ENCODE data around the gene SST.

Gene SST

GRCh38 chr3:187695449-187695848 is 25.3 kb upstream of the SST start:
- no peak for TF ChIP-seq CTCF (IDR thresholded peaks at IDR 0.05)

GRCh38 chr3:187694801-187695200 is 24.6 kb upstream of the SST start:
- no peak for TF ChIP-seq CTCF (IDR thresholded peaks at IDR 0.05)

- TF ChIP-seq CTCF (IDR thresholded peaks at IDR 0.05): no peak
Observed at GRCh38 chr3:187693431-187693830, 23.2 kb upstream of the SST start.

GRCh38 chr3:187689984-187690383 is 19.8 kb upstream of the SST start:
- no peak for TF ChIP-seq CTCF (IDR thresholded peaks at IDR 0.05)

- TF ChIP-seq CTCF (IDR thresholded peaks at IDR 0.05): no peak
Observed at GRCh38 chr3:187686621-187687273, 16.6 kb upstream of the SST start.

- no peak for TF ChIP-seq CTCF (IDR thresholded peaks at IDR 0.05)
Observed at GRCh38 chr3:187685948-187686347, 15.8 kb upstream of the SST start.

GRCh38 chr3:187684880-187685279 is 14.7 kb upstream of the SST start:
- no peak for TF ChIP-seq CTCF (IDR thresholded peaks at IDR 0.05)

GRCh38 chr3:187684444-187684843 is 14.2 kb upstream of the SST start:
- TF ChIP-seq CTCF (IDR thresholded peaks at IDR 0.05): no peak

All from LNCAP (cell line).